ENCODE results near the gene MAD1L1.

- no peak for TF ChIP-seq CTCF (IDR thresholded peaks at IDR 0.05)
- no peak for TF ChIP-seq POLR2A (IDR thresholded peaks at IDR 0.05)
Observed at GRCh38 chr7:1901431-1902210, 331.1 kb downstream of the MAD1L1 start.
